ENCODE data around the gene SHB. TPM values are rescaled to one million over a fixed set of nuclear protein-coding genes. Genes with fewer than 3 reads are reported as not detected.

Gene SHB
- total RNA-seq, 4 donors from 2014 or later = 9.7 to 17.5 (median 14.2) TPM

GRCh38 chr9:38065369-38066075, 3.5 kb downstream of the SHB start:
- H3K9me3 ChIP-seq = no peaks in the 10 kb centered on the region
- no peak for ATAC-seq
- H3K27ac ChIP-seq = peak overlapping the region in 3 of 4 donors; percentile 88 to 92 (median 92)
- no peaks in the 10 kb centered on the region for H3K27me3 ChIP-seq
- H3K36me3 ChIP-seq = no peaks in the 10 kb centered on the region
- H3K4me1 ChIP-seq = peaks cover 0 to 90% (median 7%) of the 10 kb centered on the region in 3 donors
- H3K4me3 ChIP-seq = peak overlapping the region in 1 of 2 donors; percentile 90
- TF ChIP-seq POLR2AphosphoS5 (IDR thresholded peaks at IDR 0.05) (no peak), CTCF (IDR thresholded peaks at IDR 0.05) (no peak), EP300 (IDR thresholded peaks at IDR 0.05) (no peak), POLR2A (IDR thresholded peaks at IDR 0.05) (no peak)
- WGBS, 2 donors (ENCODE audit: low coverage in 1 of 2) = 61 to 64% methylated on average over 3 to 5 of the region's 9 CpGs

GRCh38 chr9:38064842-38065368, 4.1 kb downstream of the SHB start:
- Histone ChIP-seq H3K36me3 (no peaks in the 10 kb centered on the region), H3K27me3 (no peaks in the 10 kb centered on the region), H3K4me1 (peaks cover 0 to 90% (median 5%) of the 10 kb centered on the region in 3 donors), H3K27ac (peak overlapping the region in 3 of 4 donors; percentile 88 to 92 (median 92)), H3K9me3 (no peaks in the 10 kb centered on the region), H3K4me3 (no peak overlapping the region)
- no peak for ATAC-seq
- TF ChIP-seq POLR2AphosphoS5 (IDR thresholded peaks at IDR 0.05) (no peak), CTCF (IDR thresholded peaks at IDR 0.05) (no peak), EP300 (IDR thresholded peaks at IDR 0.05) (no peak), POLR2A (IDR thresholded peaks at IDR 0.05) (no peak)
- 68 to 69% methylated on average over 3 to 4 of the region's 4 CpGs for WGBS, 2 donors (ENCODE audit: low coverage in 1 of 2)

- WGBS, 2 donors (ENCODE audit: low coverage in 1 of 2) = 30% methylated on average over 2 of the region's 2 CpGs; no CpG with 5 or more reads in 1 of the 2 donors
- peak overlapping the region in 2 of 4 donors; percentile 16 to 92 for H3K27ac ChIP-seq
- H3K4me1 ChIP-seq = peaks cover 0 to 99% (median 5%) of the 10 kb centered on the region in 3 donors
- ATAC-seq = no peak
- no peaks in the 10 kb centered on the region for H3K36me3 ChIP-seq
- no peak for TF ChIP-seq POLR2A (IDR thresholded peaks at IDR 0.05)
- TF ChIP-seq POLR2AphosphoS5 (IDR thresholded peaks at IDR 0.05) = no peak
- no peak for TF ChIP-seq CTCF (IDR thresholded peaks at IDR 0.05)
- no peak for TF ChIP-seq EP300 (IDR thresholded peaks at IDR 0.05)
- H3K27me3 ChIP-seq = no peaks in the 10 kb centered on the region
- no peaks in the 10 kb centered on the region for H3K9me3 ChIP-seq
- no peak overlapping the region for H3K4me3 ChIP-seq
Measured at GRCh38 chr9:38063363-38063707, 5.7 kb downstream of the SHB start.

GRCh38 chr9:38062498-38063362, 6.3 kb downstream of the SHB start:
- TF ChIP-seq CTCF (IDR thresholded peaks at IDR 0.05) (no peak), EP300 (IDR thresholded peaks at IDR 0.05) (no peak), POLR2A (IDR thresholded peaks at IDR 0.05) (no peak), POLR2AphosphoS5 (IDR thresholded peaks at IDR 0.05) (no peak)
- Histone ChIP-seq H3K9me3 (no peaks in the 10 kb centered on the region), H3K36me3 (no peaks in the 10 kb centered on the region), H3K27me3 (no peaks in the 10 kb centered on the region), H3K27ac (peak overlapping the region in 2 of 4 donors; percentile 16 to 92), H3K4me3 (no peak overlapping the region), H3K4me1 (peaks cover 0 to 99% (median 12%) of the 10 kb centered on the region in 3 donors)
- no peak for ATAC-seq
- WGBS, 2 donors (ENCODE audit: low coverage in 1 of 2) = 65 to 67% methylated on average over 3 to 6 of the region's 12 CpGs
